Transverse colon (tissue), 4 donors: ENCODE results near the gene IRF2. TPM values are rescaled to one million over a fixed set of nuclear protein-coding genes. Genes with fewer than 3 reads are reported as not detected.

Experiments
- DNase-seq: peaks from one replicate; pipeline ENCODE4 v3.0.0-alpha.2; 2019
- H3K27ac ChIP-seq, 4 donors: fragments of 200-600 bp; sonication (generic); 2 replicates each; pipeline ENCODE4 v1.5.1; 2016 to 2018; ENCODE audit warnings: inconsistent platforms in 4 of 4
- H3K27me3 ChIP-seq: fragments of 200-600 bp; sonication (generic); 2 replicates; pipeline ENCODE4 v1.5.1; 2017; ENCODE audit warnings: inconsistent platforms
- H3K36me3 ChIP-seq, 4 donors: fragments of 200-600 bp; sonication (generic); 2 replicates each; pipeline ENCODE4 v1.5.1; 2017 to 2019; ENCODE audit warnings: inconsistent platforms in 4 of 4
- H3K4me1 ChIP-seq, 4 donors: fragments of 200-600 bp; sonication (generic); 2 replicates each; pipeline ENCODE4 v1.5.1; 2017 to 2020; ENCODE audit warnings: inconsistent platforms in 4 of 4
- H3K4me3 ChIP-seq, 4 donors: fragments of 200-600 bp; sonication (generic); 1 replicate in 1 of 4; 2 replicates in 3 of 4; pipeline versions ENCODE4 v1.5.1 to v1.6.1; 2017 to 2019; ENCODE audit warnings: inconsistent platforms in 4 of 4
- H3K9me3 ChIP-seq, 2 donors: fragments of 200-600 bp; sonication (generic); 2 replicates each; pipeline ENCODE4 v1.5.1; 2017 to 2019; ENCODE audit warnings: inconsistent platforms in 2 of 2
- EP300 ChIP-seq: sonication (generic); formaldehyde crosslinking; IDR thresholded peaks from one replicate; pipeline ENCODE4 v1.6.1; 2017; ENCODE audit warnings: antibody characterized with exemption, low read depth
- POLR2A ChIP-seq: fragments of 450-650 bp; IDR thresholded peaks from one replicate; pipeline ENCODE4 v1.6.1; 2016; ENCODE audit warnings: antibody characterized with exemption, mild to moderate bottlenecking, moderate library complexity
- POLR2AphosphoS5 ChIP-seq, 3 donors: sonication (generic); formaldehyde crosslinking; IDR thresholded peaks; one replicate each; pipeline ENCODE4 v1.6.1; 2016; ENCODE audit warnings: antibody characterized with exemption in 3 of 3
- WGBS, 2 donors: methylation state at CpG; one replicate each; pipeline ENCODE4 v1.1.5; 2018; ENCODE audit warnings: low coverage in 1 of 2; 5-methylcytosine and 5-hydroxymethylcytosine counted together
- in situ Hi-C, 4 donors: fragments of 200-750 bp; cut with MboI; loops; one replicate each; pipeline versions ENCODE4 v1.15.0 to v1.15.1; 2017; ENCODE audit warnings: low sequenced_read_pairs in 3 of 4, low pct_ligation_motif_present in 1 of 4, low pct_unique_long_range_greater_than_20kb in 1 of 4
- intact Hi-C: fragments of 100-400 bp; cut with DNase I; formaldehyde crosslinking; loops from one replicate; pipeline ENCODE4 v1.15.1; 2023; ENCODE audit warnings: low total_unique reads
- total RNA-seq, 4 donors: library from RNA; depleted of rRNA; stranded (reverse); fragments of >200 nt; gene quantifications; one replicate each; pipeline ENCODE4 v1.1.0, GENCODE V29; 2016
- TF ChIP-seq, protein P1 (sequence below), 5 experiments: fragments of 200-600 bp in 3 of 5; fragments of 450-650 bp in 2 of 5; sonication (generic) in 3 of 5; IDR thresholded peaks; 1 replicate in 2 of 5; 2 replicates in 3 of 5; pipeline ENCODE4 v1.5.1; 2016 to 2017; ENCODE audit warnings: antibody characterized with exemption in 5 of 5, inconsistent platforms in 3 of 5, mild to moderate bottlenecking in 2 of 5, moderate library complexity in 1 of 5

IRF2 gene
- total RNA-seq, 4 donors from 2014 or later = 15.3 to 85.3 (median 42.5) TPM

DNA sequence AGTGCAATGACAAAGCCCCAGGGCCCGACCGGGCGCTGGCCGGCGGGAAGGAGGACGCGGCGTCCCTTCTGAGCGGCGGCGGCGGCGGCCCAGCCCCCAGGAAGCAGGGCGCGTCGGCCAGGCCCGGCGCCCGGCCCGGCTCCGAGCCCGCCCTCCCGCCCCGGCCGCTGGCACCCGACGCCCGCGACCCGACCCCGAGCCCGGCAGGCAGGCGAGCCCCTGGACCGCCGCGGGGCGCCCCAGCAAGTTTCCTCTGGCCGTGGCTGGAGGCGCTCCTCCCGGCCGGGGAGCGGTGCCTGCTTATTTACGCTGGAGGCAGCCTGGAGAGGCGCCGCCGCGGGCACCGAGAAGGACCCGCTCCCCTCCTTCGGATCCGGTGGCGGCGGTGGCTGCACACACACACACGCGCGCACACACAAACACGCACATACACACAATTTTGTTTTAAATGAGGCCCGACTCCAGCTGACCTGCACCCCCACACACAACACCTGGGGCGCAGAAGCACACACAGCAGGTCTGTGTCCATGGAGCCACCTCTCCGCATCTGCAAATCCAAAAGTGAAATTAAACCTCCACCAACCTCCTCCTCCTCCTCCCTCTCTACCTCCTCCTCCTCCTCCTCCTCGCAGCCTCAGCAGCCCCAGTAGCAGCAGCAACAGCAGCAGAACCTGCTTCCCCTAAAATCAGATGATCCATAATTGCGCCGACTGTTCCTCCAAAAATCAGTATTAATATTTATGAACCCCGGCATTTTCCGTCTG is 669 bp downstream of the IRF2 start:
- Histone ChIP-seq H3K4me3 (peak overlapping the region; percentile 75 to 80 (median 78)), H3K4me1 (peaks cover 11 to 55% (median 33%) of the 10 kb centered on the region in 4 donors), H3K9me3 (no peaks in the 10 kb centered on the region), H3K36me3 (no peaks in the 10 kb centered on the region), H3K27me3 (no peaks in the 10 kb centered on the region), H3K27ac (peak overlapping the region; percentile 96 to 100 (median 98))
- WGBS, 2 donors = 0 to 1% methylated on average over 6 to 39 of the region's 65 CpGs
- intact Hi-C loops (loop anchor here (5.0 to 10.0 kb wide), 5 partner anchors 49 to 1021 kb away; partner anchors contain the start of genes CASP3 and PRIMPOL), in situ Hi-C loops (loop anchor here in 2 of 4 donors (10.0 kb wide), 2 partner anchors 61 to 189 kb away; no protein-coding TSS in a partner anchor)
- TF ChIP-seq EP300 = no peak
- TF ChIP-seq, protein P1, sequence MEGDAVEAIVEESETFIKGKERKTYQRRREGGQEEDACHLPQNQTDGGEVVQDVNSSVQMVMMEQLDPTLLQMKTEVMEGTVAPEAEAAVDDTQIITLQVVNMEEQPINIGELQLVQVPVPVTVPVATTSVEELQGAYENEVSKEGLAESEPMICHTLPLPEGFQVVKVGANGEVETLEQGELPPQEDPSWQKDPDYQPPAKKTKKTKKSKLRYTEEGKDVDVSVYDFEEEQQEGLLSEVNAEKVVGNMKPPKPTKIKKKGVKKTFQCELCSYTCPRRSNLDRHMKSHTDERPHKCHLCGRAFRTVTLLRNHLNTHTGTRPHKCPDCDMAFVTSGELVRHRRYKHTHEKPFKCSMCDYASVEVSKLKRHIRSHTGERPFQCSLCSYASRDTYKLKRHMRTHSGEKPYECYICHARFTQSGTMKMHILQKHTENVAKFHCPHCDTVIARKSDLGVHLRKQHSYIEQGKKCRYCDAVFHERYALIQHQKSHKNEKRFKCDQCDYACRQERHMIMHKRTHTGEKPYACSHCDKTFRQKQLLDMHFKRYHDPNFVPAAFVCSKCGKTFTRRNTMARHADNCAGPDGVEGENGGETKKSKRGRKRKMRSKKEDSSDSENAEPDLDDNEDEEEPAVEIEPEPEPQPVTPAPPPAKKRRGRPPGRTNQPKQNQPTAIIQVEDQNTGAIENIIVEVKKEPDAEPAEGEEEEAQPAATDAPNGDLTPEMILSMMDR (IDR thresholded peaks at IDR 0.05) = no peak
- no peak for TF ChIP-seq POLR2A
- DNase-seq = peak; percentile 52

DNA sequence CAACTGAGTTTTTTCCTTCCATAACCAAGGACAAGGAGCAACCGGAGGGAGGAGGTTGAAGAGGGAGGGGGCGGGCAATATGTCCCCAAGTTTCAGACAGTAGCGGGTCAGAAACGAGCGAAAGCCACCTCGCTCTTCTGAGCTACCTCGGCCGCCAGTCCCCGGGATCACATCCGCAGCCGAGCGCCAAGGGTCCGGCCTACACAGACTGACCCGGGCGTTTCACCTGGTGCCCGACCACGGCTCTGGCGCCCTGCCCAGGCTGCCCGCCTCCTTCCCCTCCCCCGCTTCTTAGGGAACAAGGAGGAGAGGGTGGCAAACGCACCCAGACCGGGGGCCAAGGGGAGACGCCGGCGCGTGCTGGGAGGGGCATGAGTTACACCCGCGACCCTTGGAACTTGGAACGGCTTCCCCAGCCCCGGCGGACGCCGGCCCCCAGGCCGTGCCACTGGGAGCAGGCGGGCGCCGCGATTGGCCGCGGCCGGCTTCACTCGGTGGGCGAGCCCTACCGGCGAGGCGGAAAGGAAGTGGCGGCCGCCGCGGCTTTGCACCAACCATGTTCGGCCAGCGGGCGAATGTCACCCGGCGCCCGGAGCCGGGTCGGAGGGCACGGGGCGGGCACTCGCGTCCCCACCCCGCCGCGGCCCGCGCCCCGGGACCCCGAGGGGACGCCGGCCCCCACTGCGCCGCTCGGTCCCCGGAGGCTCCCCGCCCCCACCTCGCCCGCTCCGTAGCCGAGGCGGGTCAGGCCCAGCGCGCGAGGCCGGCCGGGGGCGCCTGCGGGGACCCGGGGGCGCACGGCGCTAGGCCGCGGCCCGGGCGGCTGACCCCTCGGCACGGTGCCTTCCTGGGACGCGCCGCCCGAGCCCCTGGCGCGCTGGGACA is 1.5 kb downstream of the IRF2 start:
- Histone ChIP-seq H3K4me3 (peak overlapping the region; percentile 75 to 80 (median 78)), H3K4me1 (peaks cover 11 to 60% (median 33%) of the 10 kb centered on the region in 4 donors), H3K9me3 (no peaks in the 10 kb centered on the region), H3K36me3 (no peaks in the 10 kb centered on the region), H3K27ac (peak overlapping the region; percentile 96 to 100 (median 98)), H3K27me3 (no peaks in the 10 kb centered on the region)
- WGBS, 2 donors = 1% methylated on average over 52 of the region's 104 CpGs; no CpG with 5 or more reads in 1 of the 2 donors
- intact Hi-C loops (loop anchor here (5.0 to 10.0 kb wide), 5 partner anchors 48 to 1021 kb away; partner anchors contain the start of genes CASP3 and PRIMPOL), in situ Hi-C loops (loop anchor here in 2 of 4 donors (10.0 kb wide), 2 partner anchors 62 to 188 kb away; no protein-coding TSS in a partner anchor)
- peak; percentile 92 for DNase-seq
- TF ChIP-seq, protein P1 (IDR thresholded peaks at IDR 0.05) = peak in 1 of 5 experiments; percentile 6
- TF ChIP-seq POLR2AphosphoS5 (IDR thresholded peaks at IDR 0.05) (peak; percentile 52 to 89 (median 81)), EP300 (peak; percentile 70), POLR2A (peak; percentile 87)

DNA sequence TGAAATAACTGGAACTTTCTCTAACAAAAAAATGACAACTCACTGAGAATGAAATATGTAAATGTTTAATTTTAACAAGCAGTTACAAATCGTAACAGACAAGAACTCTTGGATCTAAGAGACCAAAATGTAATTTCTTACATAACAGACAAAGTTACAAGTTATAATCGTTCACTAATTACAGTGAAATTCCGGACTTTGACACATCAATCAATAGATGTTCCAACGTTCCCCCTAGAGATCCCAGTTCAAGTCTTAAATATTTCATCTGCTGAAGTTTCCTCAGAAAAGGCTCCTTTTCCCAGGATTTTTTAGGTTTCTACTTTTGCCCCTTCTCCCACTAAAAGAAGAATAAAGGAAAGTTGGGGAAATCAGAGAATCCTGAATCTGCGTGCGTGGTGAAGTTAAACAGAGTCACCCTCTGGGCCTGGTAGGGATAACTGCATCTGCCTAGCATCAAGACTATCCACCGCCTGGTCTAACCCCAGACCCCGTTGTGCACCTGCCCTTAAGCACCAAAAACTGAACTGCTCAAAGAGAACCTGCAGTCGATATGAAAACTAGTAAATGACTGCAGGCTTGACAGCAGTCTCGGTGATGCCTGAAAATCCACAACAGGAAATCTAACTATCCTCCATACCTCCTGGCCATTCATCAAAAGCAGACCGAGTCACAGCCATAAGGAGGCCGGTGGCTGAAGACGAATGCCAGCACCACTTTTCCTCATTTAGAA is 2.3 kb downstream of the IRF2 start:
- peak; percentile 43 for DNase-seq

More for the DNA sequence above, 2.3 kb downstream of the IRF2 start:
- H3K4me1 ChIP-seq = peaks cover 14 to 62% (median 32%) of the 10 kb centered on the region in 4 donors
- H3K27ac ChIP-seq = peak overlapping the region; percentile 96 to 100 (median 98)
- H3K4me3 ChIP-seq = peak overlapping the region; percentile 50 to 80 (median 77)
- TF ChIP-seq EP300 = no peak
- TF ChIP-seq, protein P1 (IDR thresholded peaks at IDR 0.05) = no peak
- no peak for TF ChIP-seq POLR2A
- TF ChIP-seq POLR2AphosphoS5 (IDR thresholded peaks at IDR 0.05) = no peak
- intact Hi-C loops = loop anchor here (5.0 to 10.0 kb wide), 5 partner anchors 47 to 1020 kb away; partner anchors contain the start of genes CASP3 and PRIMPOL
- H3K9me3 ChIP-seq = no peaks in the 10 kb centered on the region
- in situ Hi-C loops = loop anchor here in 2 of 4 donors (10.0 kb wide), 2 partner anchors 63 to 187 kb away; no protein-coding TSS in a partner anchor
- 4 to 5% methylated on average over 7 to 13 of the region's 13 CpGs for WGBS, 2 donors
- H3K27me3 ChIP-seq = no peaks in the 10 kb centered on the region
- no peaks in the 10 kb centered on the region for H3K36me3 ChIP-seq
